ENCODE data around the gene LCN15. TPM values are rescaled to one million over a fixed set of nuclear protein-coding genes. Genes with fewer than 3 reads are reported as not detected.
"Not testable (repeated sequence)": the region's sequence is repeated elsewhere in the genome, so short reads cannot be mapped to it uniquely, and the experiment has no call there.

The LCN15 gene
- total and polyA plus RNA-seq, 8 donors: not detected

- Histone ChIP-seq H3K9me3 (no peaks in the 10 kb centered on the region), H3K36me3 (peaks cover 0 to 7% (median 4%) of the 10 kb centered on the region in 4 donors), H3K27ac (peak overlapping the region in 2 of 5 donors; percentile 7 to 24), H3K27me3 (no peaks in the 10 kb centered on the region), H3K4me3 (no peak overlapping the region), H3K4me1 (peaks cover 22 to 50% (median 47%) of the 10 kb centered on the region in 4 donors)
- peak; percentile 70 to 90 for DNase-seq
- intact Hi-C loops (cut with DNase I; ENCODE audit: low total_unique reads): loop anchor here (5.0 kb wide), 1 partner anchor 249 kb away; no protein-coding TSS in a partner anchor
- WGBS, 5 donors: 10 to 18% (median 13%) methylated on average over 21 of the region's 21 CpGs
- TF ChIP-seq POLR2AphosphoS5 (IDR thresholded peaks at IDR 0.05) (peak in 1 of 3 donors; percentile 55), POLR2A (IDR thresholded peaks at IDR 0.05) (no peak), CTCF (IDR thresholded peaks at IDR 0.05) (peak in 5 of 7 experiments; percentile 60 to 90 (median 87)), EP300 (IDR thresholded peaks at IDR 0.05) (no peak)
These were observed 23.5 kb upstream of the LCN15 start for GRCh38 chr9:136787690-136788400.

- 13 to 34% (median 26%) methylated on average over 4 of the region's 4 CpGs for WGBS, 5 donors
- H3K4me1 ChIP-seq: peaks cover 17 to 42% (median 38%) of the 10 kb centered on the region in 4 donors
- not testable (repeated sequence) for H3K4me3 ChIP-seq, DNase-seq, H3K27me3 ChIP-seq, H3K27ac ChIP-seq, H3K36me3 ChIP-seq, H3K9me3 ChIP-seq
- intact Hi-C loops (cut with DNase I; ENCODE audit: low total_unique reads): loop anchor here (5.0 kb wide), 1 partner anchor 250 kb away; no protein-coding TSS in a partner anchor
These were observed 22.7 kb upstream of the LCN15 start for GRCh38 chr9:136786983-136787382.

- Histone ChIP-seq H3K27ac (no peak overlapping the region), H3K27me3 (no peaks in the 10 kb centered on the region), H3K36me3 (no peaks in the 10 kb centered on the region), H3K4me3 (no peak overlapping the region), H3K4me1 (peaks cover 14 to 36% (median 33%) of the 10 kb centered on the region in 4 donors), H3K9me3 (no peaks in the 10 kb centered on the region)
- no peak for DNase-seq
- intact Hi-C loops (cut with DNase I; ENCODE audit: low total_unique reads): loop anchor here (5.0 kb wide), 1 partner anchor 251 kb away; no protein-coding TSS in a partner anchor
- 40 to 67% (median 45%) methylated on average over 10 of the region's 10 CpGs for WGBS, 5 donors
- no peak for TF ChIP-seq EP300 (IDR thresholded peaks at IDR 0.05)
- TF ChIP-seq POLR2A (IDR thresholded peaks at IDR 0.05): no peak
- TF ChIP-seq CTCF (IDR thresholded peaks at IDR 0.05): no peak
- no peak for TF ChIP-seq POLR2AphosphoS5 (IDR thresholded peaks at IDR 0.05)
These were observed 22.1 kb upstream of the LCN15 start for GRCh38 chr9:136786451-136786850.

GRCh38 chr9:136785565-136786355, 21.4 kb upstream of the LCN15 start:
- H3K4me3 ChIP-seq, H3K27me3 ChIP-seq, H3K36me3 ChIP-seq, DNase-seq, H3K9me3 ChIP-seq: not testable (repeated sequence)
- WGBS, 5 donors: 69 to 87% (median 81%) methylated on average over 11 to 23 of the region's 23 CpGs
- H3K27ac ChIP-seq: peak overlapping the region in 1 of 5 donors; percentile 29
- intact Hi-C loops (cut with DNase I; ENCODE audit: low total_unique reads): loop anchor here (5.0 kb wide), 1 partner anchor 252 kb away; no protein-coding TSS in a partner anchor
- H3K4me1 ChIP-seq: peaks cover 14 to 34% (median 31%) of the 10 kb centered on the region in 4 donors

GRCh38 chr9:136784997-136785361, 20.7 kb upstream of the LCN15 start:
- no peaks in the 10 kb centered on the region for H3K9me3 ChIP-seq
- H3K27ac ChIP-seq: no peak overlapping the region
- H3K36me3 ChIP-seq: no peaks in the 10 kb centered on the region
- no peaks in the 10 kb centered on the region for H3K27me3 ChIP-seq
- intact Hi-C loops (cut with DNase I; ENCODE audit: low total_unique reads): loop anchor here (5.0 kb wide), 1 partner anchor 252 kb away; no protein-coding TSS in a partner anchor
- H3K4me3 ChIP-seq: no peak overlapping the region
- H3K4me1 ChIP-seq: peaks cover 8 to 27% (median 24%) of the 10 kb centered on the region in 4 donors
- DNase-seq: peak in 1 of 2 donors; percentile 57
- 64 to 79% (median 73%) methylated on average over 6 of the region's 6 CpGs for WGBS, 5 donors
- no peak for TF ChIP-seq CTCF (IDR thresholded peaks at IDR 0.05)
- TF ChIP-seq POLR2AphosphoS5 (IDR thresholded peaks at IDR 0.05): no peak
- no peak for TF ChIP-seq POLR2A (IDR thresholded peaks at IDR 0.05)
- TF ChIP-seq EP300 (IDR thresholded peaks at IDR 0.05): no peak

Data from stomach (tissue), 9 donors.